Measurements from ENCODE around the gene FUS. TPM values are rescaled to one million over a fixed set of nuclear protein-coding genes. Genes with fewer than 3 reads are reported as not detected.

The FUS gene
- total and polyA plus RNA-seq, 2 of the 8 experiments (the other 6 are each of a cell fraction or from before 2014, with no cell fraction given), result 484 to 685 TPM

DNA sequence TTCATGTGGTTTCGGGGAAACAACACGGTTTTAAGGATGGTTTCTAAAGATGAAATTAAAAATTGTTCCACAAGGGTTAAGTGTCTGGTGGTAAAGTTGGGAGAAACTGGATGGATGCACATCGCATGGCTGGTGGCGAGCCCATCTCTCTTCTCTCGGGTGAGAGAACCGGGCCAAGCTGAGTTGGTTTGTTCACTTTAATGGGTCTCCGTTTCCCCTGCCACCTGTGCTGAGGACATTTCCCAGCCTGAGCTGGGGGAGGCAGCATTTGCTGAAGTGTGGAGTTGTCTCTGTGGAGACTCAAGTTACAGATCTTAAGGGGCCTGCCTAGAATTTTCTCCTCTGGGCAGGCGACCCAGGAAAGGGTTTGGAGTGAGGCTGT, 7.9 kb downstream of the FUS start:
- Histone ChIP-seq H2BK15ac (ENCODE audit: low read length) (no peak overlapping the region), H4K5ac (ENCODE audit: insufficient read length, low read depth, low read length) (no peak overlapping the region), H2AFZ (ENCODE audit: low read length) (no peak overlapping the region), H4K20me1 (replicated peaks in 1 of 2; ENCODE audit: control insufficient read depth in 1 of 2, insufficient read depth in 2 of 2, low read length in 2 of 2) (peaks cover 30 to 56% of the 10 kb centered on the region in 2 experiments), H3K18ac (ENCODE audit: extremely low read depth, low read length) (no peak overlapping the region), H2BK20ac (ENCODE audit: low read length) (no peak overlapping the region), H4K91ac (replicated peaks; ENCODE audit: insufficient read length, low read length) (no peak overlapping the region), H3K23me2 (ENCODE audit: low read depth, low read length) (no peaks in the 10 kb centered on the region), H2AK5ac (ENCODE audit: low read depth, low read length) (no peak overlapping the region), H3K4me3 (ENCODE audit: extremely low read depth in 1 of 4, insufficient read depth in 2 of 4, low read depth in 3 of 4, low read length in 4 of 4) (no peak overlapping the region), H3K79me2 (ENCODE audit: control insufficient read depth in 1 of 2, insufficient read depth in 2 of 2, low read length in 2 of 2) (peaks cover 17 to 77% of the 10 kb centered on the region in 2 experiments), H3K4me1 (replicated peaks in 1 of 4; ENCODE audit: control insufficient read depth in 3 of 4, insufficient read depth in 4 of 4, low read length in 3 of 4) (no peaks in the 10 kb centered on the region; a peak in 3 of 7 replicates), H2BK12ac (ENCODE audit: low read depth, low read length) (no peak overlapping the region), H3K4ac (replicated peaks; ENCODE audit: insufficient read length, low read depth, low read length) (no peak overlapping the region), H3K9ac (replicated peaks in 1 of 4; ENCODE audit: extremely low read depth in 1 of 4, low read depth in 3 of 4, low read length in 3 of 4) (no peak overlapping the region), H3K36me3 (ENCODE audit: control insufficient read depth in 2 of 4, insufficient read depth in 4 of 4, low read length in 3 of 4) (peaks cover 87 to 100% (median 98%) of the 10 kb centered on the region in 4 experiments), H3K14ac (ENCODE audit: insufficient read length) (no peak overlapping the region), H2BK120ac (replicated peaks; ENCODE audit: low read depth, low read length) (no peak overlapping the region), H3K4me2 (ENCODE audit: insufficient read depth in 1 of 2, low read depth in 2 of 2, low read length in 2 of 2) (no peak overlapping the region), H3K79me1 (ENCODE audit: low read depth, low read length) (peaks cover 15% of the 10 kb centered on the region), H3K27me3 (replicated peaks in 1 of 4; ENCODE audit: control insufficient read depth in 3 of 4, extremely low read depth in 1 of 4, insufficient read depth in 3 of 4, low read length in 3 of 4) (no peaks in the 10 kb centered on the region), H3K9me3 (ENCODE audit: insufficient read depth in 2 of 2, low read depth in 1 of 2, low read length in 1 of 2) (no peaks in the 10 kb centered on the region), H2BK5ac (ENCODE audit: low read depth, low read length) (no peak overlapping the region), H4K8ac (ENCODE audit: extremely low read depth, insufficient read depth, low read length) (no peak overlapping the region; the same call in 1 of the 2 replicates), H3K56ac (replicated peaks; ENCODE audit: insufficient read length, low read depth, low read length) (no peak overlapping the region), H3K23ac (ENCODE audit: insufficient read length) (no peak overlapping the region), H3K27ac (ENCODE audit: low read depth, low read length) (no peak overlapping the region)
- POLR2A ChIA-PET (ENCODE audit: partially characterized antibody), result interaction anchor here (0.7 to 6.9 kb wide), 15 partner anchors 10 to 341 kb away, joined by 3 to 407 read pairs (median 5); partner anchors contain the start of genes FUS, KAT8, PRSS8 and PYCARD
- 91% methylated on average over 8 of the region's 8 CpGs; no CpG with 5 or more reads in 1 of the 2 experiments for WGBS, 2 experiments (ENCODE audit: extremely low coverage in 1 of 2, insufficient coverage in 1 of 2, insufficient read length in 1 of 2, insufficient replicate concordance in 2 of 2, low coverage in 1 of 2, low lambda C conversion rate in 2 of 2, missing lambda C conversion rate in 1 of 2)
- CTCF ChIA-PET (ENCODE audit: partially characterized antibody), result interaction anchor here (1.0 kb wide), 1 partner anchor 45 kb away, joined by 3 read pairs; no protein-coding TSS in a partner anchor
- TF ChIP-seq POLR2AphosphoS5 (IDR thresholded peaks at IDR 0.05; ENCODE audit: low read depth, low read length), result peak; percentile 73; the same call in 1 of the 2 replicates
- no peak for TF ChIP-seq KDM5A (IDR thresholded peaks at IDR 0.05; ENCODE audit: low read length)
- FAIRE-seq (no peak), DNase-seq (ENCODE audit: low read depth in 1 of 2, low spot score in 2 of 2) (no peak)
